Measurements from ENCODE around the gene PRSS36. TPM values are rescaled to one million over a fixed set of nuclear protein-coding genes. Genes with fewer than 3 reads are reported as not detected.
"Not testable (repeated sequence)": the region's sequence is repeated elsewhere in the genome, so short reads cannot be mapped to it uniquely, and the experiment has no call there.

PRSS36 gene
- total and polyA plus RNA-seq, 4 donors: 1.4 to 10.5 (median 6.6) TPM

DNA sequence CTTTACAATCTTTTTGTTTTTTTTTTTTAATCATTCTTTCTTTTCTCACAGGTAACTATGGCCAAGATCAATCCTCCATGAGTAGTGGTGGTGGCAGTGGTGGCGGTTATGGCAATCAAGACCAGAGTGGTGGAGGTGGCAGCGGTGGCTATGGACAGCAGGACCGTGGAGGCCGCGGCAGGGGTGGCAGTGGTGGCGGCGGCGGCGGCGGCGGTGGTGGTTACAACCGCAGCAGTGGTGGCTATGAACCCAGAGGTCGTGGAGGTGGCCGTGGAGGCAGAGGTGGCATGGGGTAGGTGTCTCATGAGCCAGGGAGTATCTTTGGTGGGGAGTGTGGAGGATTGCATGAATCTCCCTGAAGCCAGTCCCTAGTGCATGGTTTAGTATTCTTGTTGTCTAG lies 35.0 kb upstream of the PRSS36 start:
- 96% methylated on average over 11 of the region's 14 CpGs for WGBS (ENCODE audit: insufficient coverage)
- Histone ChIP-seq H3K27ac (ENCODE audit: low read depth, low read length) (no peak overlapping the region), H3K4me3 (ENCODE audit: low read depth, low read length) (no peak overlapping the region), H3K9me3 (ENCODE audit: control insufficient read depth, insufficient read depth, low read length) (no peaks in the 10 kb centered on the region), H3K27me3 (ENCODE audit: control insufficient read depth, insufficient read depth, low read length) (no peaks in the 10 kb centered on the region), H3K36me3 (ENCODE audit: control insufficient read depth, insufficient read depth, low read length) (peaks cover 63% of the 10 kb centered on the region), H3K4me1 (ENCODE audit: control insufficient read depth, insufficient read depth, low read length) (peaks cover 25% of the 10 kb centered on the region)
- DNase-seq (ENCODE audit: low read depth in 4 of 6, low spot score in 6 of 6): no peak

- Histone ChIP-seq H3K9me3 (ENCODE audit: control insufficient read depth, insufficient read depth, low read length) (no peaks in the 10 kb centered on the region), H3K4me1 (ENCODE audit: control insufficient read depth, insufficient read depth, low read length) (peaks cover 31% of the 10 kb centered on the region), H3K4me3 (ENCODE audit: low read depth, low read length) (no peak overlapping the region), H3K27me3 (ENCODE audit: control insufficient read depth, insufficient read depth, low read length) (no peaks in the 10 kb centered on the region), H3K36me3 (ENCODE audit: control insufficient read depth, insufficient read depth, low read length) (peaks cover 54% of the 10 kb centered on the region), H3K27ac (ENCODE audit: low read depth, low read length) (no peak overlapping the region)
- DNase-seq (ENCODE audit: low read depth in 4 of 6, low spot score in 6 of 6): no peak
- WGBS (ENCODE audit: insufficient coverage): 86% methylated on average over 10 of the region's 10 CpGs
These were observed 33.9 kb upstream of the PRSS36 start for GRCh38 chr16:31183432-31184428.

DNA sequence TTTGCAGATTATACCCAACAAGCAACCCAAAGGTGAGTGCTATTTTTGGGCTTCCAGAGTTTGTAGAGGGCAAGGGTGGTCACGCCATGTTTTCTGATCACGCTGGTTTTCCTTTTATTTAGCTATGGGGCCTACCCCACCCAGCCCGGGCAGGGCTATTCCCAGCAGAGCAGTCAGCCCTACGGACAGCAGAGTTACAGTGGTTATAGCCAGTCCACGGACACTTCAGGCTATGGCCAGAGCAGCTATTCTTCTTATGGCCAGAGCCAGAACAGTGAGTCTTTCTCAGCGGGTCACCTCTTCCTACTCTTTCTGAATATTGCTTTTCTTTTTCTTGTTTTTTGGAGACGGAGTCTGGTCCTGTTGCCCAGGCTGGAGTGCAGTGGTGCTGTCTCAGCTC lies 32.5 kb upstream of the PRSS36 start:
- no peaks in the 10 kb centered on the region for H3K27me3 ChIP-seq (ENCODE audit: control insufficient read depth, insufficient read depth, low read length)
- no peak overlapping the region for H3K4me3 ChIP-seq (ENCODE audit: low read depth, low read length)
- H3K4me1 ChIP-seq (ENCODE audit: control insufficient read depth, insufficient read depth, low read length): peaks cover 33% of the 10 kb centered on the region
- DNase-seq (ENCODE audit: low read depth in 4 of 6, low spot score in 6 of 6): no peak
- peaks cover 48% of the 10 kb centered on the region for H3K36me3 ChIP-seq (ENCODE audit: control insufficient read depth, insufficient read depth, low read length)
- 16% methylated on average over 5 of the region's 7 CpGs for WGBS (ENCODE audit: insufficient coverage)
- H3K27ac ChIP-seq (ENCODE audit: low read depth, low read length): no peak overlapping the region
- H3K9me3 ChIP-seq (ENCODE audit: control insufficient read depth, insufficient read depth, low read length): no peaks in the 10 kb centered on the region

- H3K4me3 ChIP-seq (ENCODE audit: low read depth, low read length): peak overlapping the region; percentile 94
- peak overlapping the region; percentile 96 for H3K27ac ChIP-seq (ENCODE audit: low read depth, low read length)
- DNase-seq (ENCODE audit: low read depth in 4 of 6, low spot score in 6 of 6): no peak
- peaks cover 40% of the 10 kb centered on the region for H3K36me3 ChIP-seq (ENCODE audit: control insufficient read depth, insufficient read depth, low read length)
- no peaks in the 10 kb centered on the region for H3K9me3 ChIP-seq (ENCODE audit: control insufficient read depth, insufficient read depth, low read length)
- H3K27me3 ChIP-seq (ENCODE audit: control insufficient read depth, insufficient read depth, low read length): no peaks in the 10 kb centered on the region
- H3K4me1 ChIP-seq (ENCODE audit: control insufficient read depth, insufficient read depth, low read length): peaks cover 33% of the 10 kb centered on the region
- 3% methylated on average over 21 of the region's 31 CpGs for WGBS (ENCODE audit: insufficient coverage)
These were observed 31.4 kb upstream of the PRSS36 start for GRCh38 chr16:31181102-31181830.

- H3K27ac ChIP-seq (ENCODE audit: low read depth, low read length): peak within 1 kb of the TSS; percentile 96
- peaks cover 33% of the 10 kb centered on the region for H3K4me1 ChIP-seq (ENCODE audit: control insufficient read depth, insufficient read depth, low read length)
- under 1% methylated on average over 67 of the region's 69 CpGs for WGBS (ENCODE audit: insufficient coverage)
- peak; percentile 86 to 98 (median 94) for DNase-seq (ENCODE audit: low read depth in 4 of 6, low spot score in 6 of 6)
- H3K4me3 ChIP-seq (ENCODE audit: low read depth, low read length): peak within 1 kb of the TSS; percentile 94
- no peaks in the 10 kb centered on the region for H3K9me3 ChIP-seq (ENCODE audit: control insufficient read depth, insufficient read depth, low read length)
- H3K27me3 ChIP-seq (ENCODE audit: control insufficient read depth, insufficient read depth, low read length): no peaks in the 10 kb centered on the region
- peaks cover 27% of the 10 kb centered on the region for H3K36me3 ChIP-seq (ENCODE audit: control insufficient read depth, insufficient read depth, low read length)
These were observed 30.0 kb upstream of the PRSS36 start, which contains the start of gene FUS for GRCh38 chr16:31179747-31180459. Gene FUS, plus strand, starts transcription at chr16:31180139. Its CDS starts 76 bp downstream, at chr16:31180215.

GRCh38 chr16:31179219-31179746 lies 29.4 kb upstream of the PRSS36 start:
- peak in 1 of 6 donors; percentile 11 for DNase-seq (ENCODE audit: low read depth in 4 of 6, low spot score in 6 of 6)

GRCh38 chr16:31177136-31177535 lies 27.3 kb upstream of the PRSS36 start:
- H3K27me3 ChIP-seq (ENCODE audit: control insufficient read depth, insufficient read depth, low read length): no peaks in the 10 kb centered on the region
- H3K4me3 ChIP-seq (ENCODE audit: low read depth, low read length): no peak overlapping the region
- no peak overlapping the region for H3K27ac ChIP-seq (ENCODE audit: low read depth, low read length)
- no peaks in the 10 kb centered on the region for H3K9me3 ChIP-seq (ENCODE audit: control insufficient read depth, insufficient read depth, low read length)
- DNase-seq (ENCODE audit: low read depth in 4 of 6, low spot score in 6 of 6): peak in 2 of 6 donors; percentile 40 to 45
- peaks cover 3% of the 10 kb centered on the region for H3K36me3 ChIP-seq (ENCODE audit: control insufficient read depth, insufficient read depth, low read length)
- 65% methylated on average over 3 of the region's 3 CpGs for WGBS (ENCODE audit: insufficient coverage)
- H3K4me1 ChIP-seq (ENCODE audit: control insufficient read depth, insufficient read depth, low read length): peaks cover 18% of the 10 kb centered on the region

More at GRCh38 chr16:31179219-31179746, 29.4 kb upstream of the PRSS36 start:
- Histone ChIP-seq H3K36me3 (ENCODE audit: control insufficient read depth, insufficient read depth, low read length) (peaks cover 21% of the 10 kb centered on the region), H3K27me3 (ENCODE audit: control insufficient read depth, insufficient read depth, low read length) (no peaks in the 10 kb centered on the region), H3K4me1 (ENCODE audit: control insufficient read depth, insufficient read depth, low read length) (peaks cover 33% of the 10 kb centered on the region), H3K9me3 (ENCODE audit: control insufficient read depth, insufficient read depth, low read length) (no peaks in the 10 kb centered on the region), H3K27ac (ENCODE audit: low read depth, low read length) (peak overlapping the region; percentile 96), H3K4me3 (ENCODE audit: low read depth, low read length) (peak overlapping the region; percentile 94)
- WGBS (ENCODE audit: insufficient coverage): 2% methylated on average over 25 of the region's 27 CpGs

DNA sequence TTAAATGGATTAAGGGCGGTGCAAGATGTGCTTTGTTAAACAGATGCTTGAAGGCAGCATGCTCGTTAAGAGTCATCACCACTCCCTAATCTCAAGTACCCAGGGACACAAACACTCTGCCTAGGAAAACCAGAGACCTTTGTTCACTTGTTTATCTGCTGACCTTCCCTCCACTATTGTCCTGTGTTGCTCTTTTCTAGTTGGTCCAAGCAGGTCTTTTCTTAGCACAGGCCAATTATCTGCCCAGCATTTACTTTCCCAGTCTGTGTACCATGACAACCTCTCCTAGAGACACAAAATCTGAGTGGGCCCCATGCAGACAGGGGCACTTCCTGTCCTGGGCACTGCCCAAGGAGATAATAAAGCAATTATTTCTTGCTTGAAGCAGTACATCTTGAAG lies 20.2 kb upstream of the PRSS36 start:
- DNase-seq (ENCODE audit: low read depth in 4 of 6, low spot score in 6 of 6): peak in 1 of 6 donors; percentile 25
- H3K27ac ChIP-seq (ENCODE audit: low read depth, low read length): not testable (repeated sequence)
- no CpG with 5 or more reads among the region's 2 CpGs for WGBS (ENCODE audit: insufficient coverage)

DNA sequence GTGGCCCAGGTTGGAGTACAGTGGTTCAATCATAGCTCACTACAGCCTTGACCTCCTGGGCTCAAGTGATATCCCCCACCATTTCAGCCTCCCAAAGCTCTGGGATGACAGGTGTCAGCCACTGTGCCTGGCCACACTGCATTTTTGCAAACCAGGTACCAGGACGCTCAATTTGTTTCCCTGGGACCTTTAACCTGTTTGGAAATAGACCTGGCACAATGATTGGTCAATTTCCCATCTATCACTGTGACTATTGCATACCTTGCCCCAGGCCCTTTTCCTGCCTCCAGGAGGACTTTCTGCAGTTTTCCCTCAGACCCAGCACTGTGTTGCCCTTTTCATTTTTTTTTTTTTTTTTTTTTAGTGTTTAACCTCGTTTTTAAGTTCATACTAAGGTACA lies 19.0 kb upstream of the PRSS36 start:
- Histone ChIP-seq H3K27me3 (ENCODE audit: control insufficient read depth, insufficient read depth, low read length) (no peaks in the 10 kb centered on the region), H3K36me3 (ENCODE audit: control insufficient read depth, insufficient read depth, low read length) (no peaks in the 10 kb centered on the region), H3K4me3 (ENCODE audit: low read depth, low read length) (no peak overlapping the region), H3K4me1 (ENCODE audit: control insufficient read depth, insufficient read depth, low read length) (no peaks in the 10 kb centered on the region), H3K27ac (ENCODE audit: low read depth, low read length) (no peak overlapping the region), H3K9me3 (ENCODE audit: control insufficient read depth, insufficient read depth, low read length) (no peaks in the 10 kb centered on the region)
- DNase-seq (ENCODE audit: low read depth in 4 of 6, low spot score in 6 of 6): no peak
- WGBS (ENCODE audit: insufficient coverage): 69% methylated on average over 1 of the region's 2 CpGs

More for the DNA sequence above, 20.2 kb upstream of the PRSS36 start:
- H3K36me3 ChIP-seq (ENCODE audit: control insufficient read depth, insufficient read depth, low read length); H3K4me1 ChIP-seq (ENCODE audit: control insufficient read depth, insufficient read depth, low read length); H3K4me3 ChIP-seq (ENCODE audit: low read depth, low read length); H3K9me3 ChIP-seq (ENCODE audit: control insufficient read depth, insufficient read depth, low read length); H3K27me3 ChIP-seq (ENCODE audit: control insufficient read depth, insufficient read depth, low read length): not testable (repeated sequence)

Measured in spinal cord (tissue), 10 donors.